H7 (cell line): ENCODE measurements around the gene TTC4. TPM values are rescaled to one million over a fixed set of nuclear protein-coding genes. Genes with fewer than 3 reads are reported as not detected.

Experiments
- DNase-seq: peaks from one replicate; pipeline ENCODE4 v3.0.0; 2012
- H3K27me3 ChIP-seq: 2 replicates; pipeline ENCODE4 v1.6.0; 2011; ENCODE audit warnings: mild to moderate bottlenecking, low read length; ENCODE audit not compliant: control insufficient read depth, insufficient read depth
- H3K36me3 ChIP-seq: replicated peaks from 2 replicates; pipeline ENCODE4 v1.5.1; 2011; ENCODE audit warnings: low read length; ENCODE audit not compliant: control insufficient read depth, insufficient read depth
- H3K4me3 ChIP-seq: 2 replicates; pipeline ENCODE4 v1.5.1; 2011; ENCODE audit warnings: low read depth, mild to moderate bottlenecking, control low read depth, low read length, moderate library complexity; ENCODE audit not compliant: insufficient read depth
- total RNA-seq: library from RNA; depleted of rRNA; stranded (reverse); fragments of >200 nt; shearing (Covaris generic); gene quantifications from 2 replicates; pipeline ENCODE4 v1.2.3, GENCODE V29; 2014

The TTC4 gene
- total RNA-seq, 1 experiment from 2014 or later = 37.3 TPM

DNA sequence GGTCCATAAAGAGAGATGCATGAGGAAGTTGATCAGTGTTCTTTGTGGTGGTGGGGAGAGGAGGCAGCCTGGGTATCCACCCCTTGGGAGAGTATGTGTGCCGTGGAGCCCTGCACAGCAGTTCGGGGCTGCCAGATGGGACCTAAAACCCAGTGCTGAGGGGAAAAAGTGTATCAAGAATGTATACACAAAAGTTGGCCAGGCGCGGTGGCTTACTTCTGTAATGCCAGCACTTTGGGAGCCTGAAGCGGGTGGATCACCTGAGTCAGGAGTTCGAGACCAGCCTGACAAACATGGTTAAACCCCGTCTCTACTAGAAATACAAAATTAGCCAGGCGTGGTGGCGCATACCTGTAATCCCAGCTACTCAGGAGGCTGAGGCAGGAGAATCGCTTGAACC is 4.1 kb upstream of the TTC4 start:
- DNase-seq = peak; percentile 2
- peaks cover 18% of the 10 kb centered on the region; the same call in 1 of the 2 replicates for H3K27me3 ChIP-seq
- H3K36me3 ChIP-seq = no peaks in the 10 kb centered on the region
- H3K4me3 ChIP-seq = no peak overlapping the region

DNA sequence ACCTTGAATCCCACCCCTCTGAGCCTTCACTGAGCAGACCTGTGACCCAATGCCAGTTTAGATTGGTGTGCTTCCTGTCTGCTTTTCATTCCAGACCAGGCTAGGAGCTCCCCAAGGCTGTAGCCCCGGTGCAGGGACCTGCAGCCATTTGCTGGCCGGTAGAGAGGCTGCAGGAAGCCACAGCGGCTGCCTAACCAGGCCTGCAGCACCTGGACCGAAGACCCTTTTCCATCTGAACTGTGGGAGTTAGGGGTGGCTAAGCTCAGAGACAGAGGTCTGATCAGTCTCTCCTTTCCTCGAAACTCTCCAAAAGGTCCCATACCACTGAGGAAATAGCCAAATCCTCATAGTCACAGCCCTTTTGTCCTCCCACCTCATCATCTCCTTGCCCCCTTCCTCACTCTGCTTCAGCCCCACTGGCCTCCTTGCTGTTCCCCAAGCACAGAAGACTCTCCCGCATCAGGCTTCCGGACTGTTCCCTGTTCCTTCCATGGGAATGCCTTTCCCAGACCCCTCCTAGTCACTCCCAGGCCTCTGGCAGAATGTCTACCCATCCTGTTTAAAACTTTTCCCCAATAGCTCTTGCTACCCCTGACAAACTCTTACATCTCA is 674 bp upstream of the TTC4 start:
- peaks cover 9% of the 10 kb centered on the region; the same call in 1 of the 2 replicates for H3K27me3 ChIP-seq
- H3K36me3 ChIP-seq = peaks cover 4% of the 10 kb centered on the region
- peak overlapping the region; percentile 61 for H3K4me3 ChIP-seq
- DNase-seq = peak; percentile 29

DNA sequence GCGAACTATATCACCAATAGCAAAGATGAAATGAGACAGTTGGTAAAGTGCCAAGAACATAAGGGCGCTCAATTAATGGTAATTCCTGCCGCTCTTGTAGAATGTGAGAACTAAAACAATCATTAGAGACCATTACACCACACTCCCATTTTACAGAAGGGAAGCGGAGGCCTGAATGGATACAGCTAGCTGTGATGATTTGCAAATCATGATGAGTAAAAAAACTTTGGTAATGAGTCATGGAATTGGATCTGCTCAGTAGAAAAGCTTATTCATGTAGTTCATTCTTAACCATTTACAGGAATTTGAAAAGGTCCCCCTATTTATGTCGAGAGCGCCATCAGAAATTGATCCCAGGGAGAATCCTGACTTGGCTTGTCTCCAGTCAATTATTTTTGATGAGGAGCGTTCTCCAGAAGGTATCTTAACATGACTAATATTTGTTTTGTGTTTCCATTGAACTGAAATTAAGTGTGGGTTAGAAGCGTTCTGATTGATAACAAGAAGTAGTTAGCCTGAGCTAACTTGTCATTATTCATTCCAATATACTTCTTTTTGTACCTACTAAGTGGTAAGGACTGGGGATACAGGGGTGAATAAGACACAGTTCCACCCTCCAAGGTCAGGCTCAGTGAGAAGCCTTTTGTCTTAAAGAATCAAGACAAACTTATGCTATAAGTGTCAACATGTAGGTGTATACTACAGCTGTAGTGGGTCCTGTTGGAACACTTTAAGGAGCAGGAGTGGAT is 812 bp downstream of the TTC4 start:
- DNase-seq = peak; percentile 9
- H3K36me3 ChIP-seq = peaks cover 4% of the 10 kb centered on the region
- peaks cover 4% of the 10 kb centered on the region; the same call in 1 of the 2 replicates for H3K27me3 ChIP-seq
- H3K4me3 ChIP-seq = peak overlapping the region; percentile 61

DNA sequence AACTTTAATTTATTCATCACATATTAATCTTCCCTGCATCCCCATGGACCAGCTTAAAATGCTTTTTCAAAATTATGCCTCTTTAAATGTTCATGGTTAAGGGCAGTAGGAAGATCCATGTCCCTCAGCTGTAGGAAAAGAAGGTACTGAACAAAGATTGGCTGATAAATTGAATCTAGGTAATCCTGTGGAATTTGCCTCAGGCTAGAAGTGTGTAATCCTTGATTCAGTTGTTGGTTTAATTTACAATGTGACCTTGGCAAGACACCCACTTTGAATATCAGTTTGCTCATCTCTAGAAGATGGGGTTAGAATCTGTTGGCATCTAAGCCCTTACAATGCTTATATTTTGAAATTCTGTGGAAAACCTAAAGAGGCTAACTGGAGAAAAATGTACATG is 6.1 kb downstream of the TTC4 start:
- peaks cover 28% of the 10 kb centered on the region for H3K36me3 ChIP-seq
- no peak for DNase-seq
- H3K27me3 ChIP-seq = no peaks in the 10 kb centered on the region

DNA sequence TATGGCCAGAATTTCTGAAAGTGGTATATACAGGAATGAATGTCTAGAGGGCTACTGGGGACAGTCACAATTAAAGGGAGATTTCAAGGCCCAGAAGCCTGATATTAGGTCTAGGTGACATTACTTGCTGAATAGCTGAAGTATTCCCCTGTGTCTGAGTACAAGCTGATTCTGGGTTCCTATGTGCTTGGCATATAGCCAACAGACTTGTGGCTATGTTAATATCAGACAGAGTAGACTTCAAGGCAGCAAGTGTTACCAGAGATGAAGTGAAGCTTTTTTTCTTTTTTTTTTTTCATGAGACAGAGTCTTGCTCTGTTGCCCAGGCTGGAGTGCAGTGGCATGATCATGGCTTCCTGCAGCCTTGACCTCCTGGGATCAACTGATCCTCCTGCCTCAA is 8.3 kb downstream of the TTC4 start:
- Histone ChIP-seq H3K27me3 (no peaks in the 10 kb centered on the region), H3K4me3 (no peak overlapping the region), H3K36me3 (peaks cover 32% of the 10 kb centered on the region)
- DNase-seq = no peak

More for the DNA sequence above, 6.1 kb downstream of the TTC4 start:
- no peak overlapping the region for H3K4me3 ChIP-seq

DNA sequence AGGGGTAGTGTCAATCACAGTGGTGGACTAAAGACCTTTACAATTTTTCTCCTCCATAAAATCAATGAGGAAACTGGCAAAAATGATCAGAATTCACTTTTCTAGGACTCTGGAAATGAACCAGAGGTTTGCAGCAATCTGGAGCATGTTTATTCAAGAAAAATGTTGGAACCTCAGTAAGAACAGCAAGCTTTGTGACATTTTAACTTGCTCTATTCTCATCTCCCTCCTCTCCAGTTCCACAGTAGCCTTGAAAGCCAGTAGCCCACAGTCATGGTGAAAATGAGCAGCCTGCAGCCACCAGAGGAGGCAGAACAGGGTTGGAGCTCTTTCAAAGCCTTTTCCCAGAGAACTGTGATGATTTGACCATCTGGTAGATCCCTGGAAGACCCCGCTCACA is 9.1 kb downstream of the TTC4 start:
- DNase-seq = no peak
- no peak overlapping the region for H3K4me3 ChIP-seq
- no peaks in the 10 kb centered on the region for H3K27me3 ChIP-seq
- H3K36me3 ChIP-seq = peaks cover 36% of the 10 kb centered on the region

DNA sequence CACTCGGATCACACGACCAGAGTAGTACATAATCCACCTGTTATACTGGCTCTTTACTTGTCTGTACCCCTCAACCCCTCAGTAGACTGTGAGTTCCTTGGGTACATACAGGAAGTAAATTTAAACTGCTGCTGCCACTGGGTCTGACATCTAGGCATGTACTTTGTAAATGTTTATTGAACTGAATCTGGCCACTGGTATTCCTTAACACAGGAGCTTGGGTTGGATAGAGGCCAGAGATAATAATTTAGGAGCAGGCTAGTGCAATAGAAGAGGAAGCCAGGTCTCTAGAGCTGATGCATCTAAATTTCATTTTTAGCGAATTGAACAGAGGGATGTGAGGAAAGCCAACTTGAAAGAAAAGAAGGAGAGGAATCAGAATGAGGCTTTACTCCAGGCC is 12.4 kb downstream of the TTC4 start:
- H3K27me3 ChIP-seq = no peaks in the 10 kb centered on the region
- peaks cover 38% of the 10 kb centered on the region for H3K36me3 ChIP-seq
- no peak overlapping the region for H3K4me3 ChIP-seq
- DNase-seq = no peak

DNA sequence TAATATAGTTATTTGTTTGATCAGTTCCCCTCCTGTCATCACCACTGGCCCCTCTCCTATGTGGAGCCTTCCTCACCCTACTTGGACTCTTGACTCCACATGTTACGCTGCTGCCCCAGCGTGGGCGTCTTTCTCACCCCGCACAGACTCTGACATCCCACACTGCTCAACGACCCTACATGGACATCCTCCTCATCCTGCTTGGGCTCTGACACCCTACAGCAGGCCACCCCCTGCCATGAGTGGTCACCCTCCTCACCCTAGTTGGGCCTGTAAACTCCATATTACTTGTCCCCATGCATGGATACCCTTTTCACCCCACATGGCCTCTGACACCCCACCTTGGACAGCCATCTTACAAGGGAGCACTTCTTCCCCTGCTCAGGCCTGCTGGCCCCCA is 21.0 kb downstream of the TTC4 start:
- DNase-seq = no peak
- peaks cover 27% of the 10 kb centered on the region for H3K36me3 ChIP-seq
- no peak overlapping the region for H3K4me3 ChIP-seq
- H3K27me3 ChIP-seq = no peaks in the 10 kb centered on the region

DNA sequence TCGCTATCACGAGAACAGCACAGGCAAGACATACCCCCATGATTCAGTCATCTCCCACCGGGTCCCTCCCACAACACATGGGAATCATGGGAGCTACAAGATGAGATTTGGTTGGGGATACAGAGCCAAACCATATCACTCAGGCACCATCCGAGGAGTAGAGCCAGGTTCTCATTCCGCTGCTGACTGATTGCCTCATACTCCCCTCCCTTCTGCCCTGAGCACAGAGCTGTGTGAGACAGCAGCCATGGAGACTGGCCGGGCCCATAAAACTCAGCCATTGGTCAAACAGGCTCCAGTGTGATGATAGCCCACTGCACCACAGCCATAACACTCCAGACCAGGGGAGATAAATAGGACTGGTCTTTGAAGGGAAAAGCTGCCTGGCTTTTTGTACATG is 22.6 kb downstream of the TTC4 start:
- H3K4me3 ChIP-seq = no peak overlapping the region
- peaks cover 34% of the 10 kb centered on the region for H3K36me3 ChIP-seq
- DNase-seq = no peak
- H3K27me3 ChIP-seq = no peaks in the 10 kb centered on the region

DNA sequence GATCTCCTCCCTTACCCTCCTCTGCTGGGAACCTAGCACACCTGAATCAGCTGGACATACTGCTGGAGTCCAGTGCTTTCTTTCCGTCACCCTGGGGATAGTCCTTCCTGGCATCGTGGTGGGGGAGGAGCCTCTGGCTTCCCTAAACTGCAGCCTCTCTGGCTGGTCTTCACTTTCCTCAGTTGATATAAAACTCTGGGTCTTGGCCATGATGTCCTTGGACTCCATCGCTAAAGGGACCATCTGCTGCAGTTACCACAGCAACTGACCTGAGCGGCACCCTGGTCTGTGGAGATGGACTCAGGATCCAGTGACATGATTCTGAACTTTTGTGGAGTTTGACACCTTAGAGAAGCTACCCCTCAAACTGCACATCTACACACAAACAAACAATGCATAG is 25.9 kb downstream of the TTC4 start:
- Histone ChIP-seq H3K4me3 (no peak overlapping the region), H3K27me3 (no peaks in the 10 kb centered on the region)

DNA sequence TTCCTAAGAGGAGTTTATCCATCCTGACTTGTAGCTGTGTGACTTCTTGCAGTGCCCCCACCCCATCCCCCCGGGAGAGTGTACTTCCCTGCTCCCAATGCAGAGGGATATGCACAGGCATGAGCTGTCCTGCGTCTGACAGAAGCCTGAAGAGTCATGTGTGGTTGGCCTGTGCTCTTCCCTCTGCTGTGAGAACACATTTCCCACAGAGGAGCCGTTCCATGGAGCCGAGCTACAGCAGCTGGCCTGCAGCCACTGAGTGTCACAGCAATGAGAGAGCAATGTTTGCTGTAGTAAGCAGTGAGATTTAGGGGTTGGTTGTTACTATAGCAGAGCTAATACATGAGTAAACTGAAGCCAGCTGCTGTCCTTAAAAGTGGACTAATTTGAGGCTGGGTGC is 26.6 kb downstream of the TTC4 start:
- no peaks in the 10 kb centered on the region for H3K27me3 ChIP-seq
- H3K4me3 ChIP-seq = no peak overlapping the region
- no peak for DNase-seq
- peaks cover 30% of the 10 kb centered on the region for H3K36me3 ChIP-seq

More for the DNA sequence above, 25.9 kb downstream of the TTC4 start:
- DNase-seq = no peak
- H3K36me3 ChIP-seq = peaks cover 34% of the 10 kb centered on the region

DNA sequence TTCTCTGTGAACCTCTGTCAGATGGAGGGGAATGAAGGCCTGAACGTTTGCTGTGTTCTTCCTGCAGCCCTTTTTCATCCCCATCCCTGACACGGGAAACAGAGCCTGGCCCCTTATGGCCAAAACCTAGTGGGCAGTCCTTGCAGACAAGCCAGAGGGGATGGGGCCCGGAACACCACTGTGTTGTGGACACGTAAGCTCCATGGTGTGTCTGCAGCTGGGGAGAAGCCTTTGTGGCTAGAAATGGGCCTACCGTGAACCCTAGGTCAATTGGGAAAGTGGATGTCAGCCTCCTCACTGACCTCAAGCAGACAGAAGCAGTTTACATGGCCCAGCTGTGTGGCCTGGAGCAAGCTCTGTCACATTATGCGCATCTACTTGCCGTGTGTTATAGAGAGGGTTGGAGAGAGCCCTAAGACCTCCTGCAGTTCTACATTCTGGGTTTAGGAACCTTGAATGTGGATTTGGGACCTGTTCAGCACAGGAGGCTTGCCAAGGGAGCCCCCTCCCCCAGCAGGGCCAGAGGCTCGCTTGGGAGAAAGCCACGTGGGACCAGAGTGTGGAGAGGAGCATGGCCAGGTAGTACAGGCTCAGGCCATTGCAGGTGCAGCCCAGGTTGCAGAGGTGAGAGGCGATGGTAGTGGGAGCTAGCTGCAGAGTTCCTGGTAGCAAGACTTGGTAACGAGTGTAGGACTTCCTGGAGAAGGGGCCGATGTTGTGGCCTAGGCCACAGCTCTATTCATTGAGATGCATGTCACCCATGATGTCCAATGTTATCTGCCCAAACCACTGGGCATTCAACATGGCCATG is 28.0 kb downstream of the TTC4 start:
- H3K36me3 ChIP-seq = peaks cover 23% of the 10 kb centered on the region
- peak; percentile 10 for DNase-seq
- H3K4me3 ChIP-seq = no peak overlapping the region
- H3K27me3 ChIP-seq = no peaks in the 10 kb centered on the region

DNA sequence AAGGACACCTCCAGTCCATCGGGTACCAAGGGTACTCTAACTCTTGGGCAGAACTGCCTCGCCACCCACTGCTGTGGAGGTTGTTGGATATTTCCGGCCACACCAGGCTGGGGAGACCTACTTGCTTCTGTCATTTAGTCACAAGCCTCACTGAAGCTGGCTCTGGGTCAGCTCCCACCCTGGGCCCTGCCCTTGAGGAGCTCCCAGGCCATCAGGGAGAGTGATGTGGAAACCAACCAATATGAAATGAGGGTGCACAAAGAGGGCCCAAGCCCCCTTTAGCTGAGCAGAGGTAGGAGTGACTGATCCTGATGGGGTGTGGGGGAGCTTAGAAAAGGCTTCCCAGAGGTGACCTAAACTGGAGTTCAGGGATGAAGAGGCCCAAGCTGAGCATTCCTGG is 29.0 kb downstream of the TTC4 start:
- peaks cover 19% of the 10 kb centered on the region for H3K36me3 ChIP-seq
- no peak for DNase-seq
- no peak overlapping the region for H3K4me3 ChIP-seq
- H3K27me3 ChIP-seq = no peaks in the 10 kb centered on the region; the same call in 1 of the 2 replicates

DNA sequence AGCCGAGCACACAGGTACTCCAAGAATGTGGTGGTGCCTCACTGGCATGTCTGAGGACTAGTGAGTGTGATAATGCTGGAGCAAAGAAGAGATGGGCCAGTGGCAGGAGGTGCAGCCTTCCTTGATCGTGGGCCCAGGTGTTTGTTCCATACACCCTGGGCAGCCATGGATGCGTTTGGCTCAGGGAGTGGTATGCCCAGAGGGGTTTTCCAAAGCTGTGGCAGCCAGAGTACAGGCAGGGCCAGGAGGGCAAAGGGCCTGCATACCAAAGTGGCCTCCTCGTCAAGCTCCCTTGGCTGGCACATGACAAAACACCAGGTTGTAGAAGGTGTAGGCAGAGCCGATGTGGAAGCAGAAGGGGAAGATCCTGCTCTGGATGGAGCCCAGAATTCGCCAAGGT is 29.6 kb downstream of the TTC4 start:
- no peak overlapping the region for H3K4me3 ChIP-seq
- H3K27me3 ChIP-seq = no peaks in the 10 kb centered on the region; the same call in 1 of the 2 replicates
- peaks cover 16% of the 10 kb centered on the region for H3K36me3 ChIP-seq
- no peak for DNase-seq

DNA sequence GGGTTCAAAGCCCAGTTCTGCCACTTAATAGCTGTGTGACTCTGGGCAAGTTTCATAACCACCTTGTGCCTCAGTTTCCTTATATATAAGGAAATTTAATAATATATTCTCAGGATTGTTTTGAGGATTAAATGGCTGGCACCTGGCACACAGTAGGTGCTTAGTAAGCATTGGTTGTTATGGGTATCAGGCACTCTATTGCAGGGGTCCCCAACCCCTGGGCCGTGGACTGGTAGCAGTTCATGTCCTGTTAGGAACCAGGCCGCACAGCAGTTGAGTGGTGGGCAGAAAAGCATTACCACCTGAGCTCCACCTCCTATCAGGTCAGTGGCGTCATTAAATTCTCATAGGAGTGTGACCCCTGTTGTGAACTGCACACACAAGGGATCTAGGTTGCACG is 30.2 kb downstream of the TTC4 start:
- no peak overlapping the region for H3K4me3 ChIP-seq
- no peak for DNase-seq
- no peaks in the 10 kb centered on the region; the same call in 1 of the 2 replicates for H3K27me3 ChIP-seq
- H3K36me3 ChIP-seq = peaks cover 13% of the 10 kb centered on the region
